ENCODE data around the gene TBC1D16.

- TF ChIP-seq POLR2AphosphoS5 (IDR thresholded peaks at IDR 0.05; ENCODE audit: low read depth, low read length) (no peak), TAF1 (IDR thresholded peaks at IDR 0.05; ENCODE audit: borderline replicate concordance, low read depth, low read length) (no peak), POLR2A (IDR thresholded peaks at IDR 0.05; ENCODE audit: low read depth, low read length) (no peak)
These were observed 118.4 kb downstream of the TBC1D16 start for GRCh38 chr17:79916991-79917901.

Measured in GM12892 (cell line).